HCT116 (cell line): ENCODE measurements around the gene KCNB1. TPM values are rescaled to one million over a fixed set of nuclear protein-coding genes. Genes with fewer than 3 reads are reported as not detected.

ENCODE experiments used
- ATAC-seq: fragments of 200-7000 bp; cut with Tn5 transposase; 2 replicates; pipeline ENCODE4 v1.9.1; 2020; ENCODE audit warnings: mild to moderate bottlenecking, moderate library complexity
- BruUV-seq: library from RNA; stranded (reverse); fragments of 400-500 nt; replicated peaks from 2 replicates; lab custom pipeline; 2021; lab: Mats Ljungman, UMichigan
- CTCF ChIA-PET: fragments of 300-600 bp; sonication (Branson Sonifier 250); formaldehyde crosslinking; loops from one replicate; lab custom pipeline; 2021; ENCODE audit warnings: antibody characterized with exemption; lab: Charles Lee
- POLR2A ChIA-PET: fragments of 300-600, 350-600 bp; sonication (Branson Sonifier 250); formaldehyde crosslinking; loops from one replicate; lab custom pipeline; 2021; ENCODE audit warnings: antibody characterized with exemption; lab: Charles Lee
- RAD21 ChIA-PET, 2 experiments: fragments of 300-600 bp; sonication (Branson Sonifier 250); formaldehyde crosslinking; loops; one replicate each; lab custom pipeline; 2023; ENCODE audit warnings: low total read pairs in 2 of 2; ENCODE audit not compliant: uncharacterized antibody in 2 of 2, unreplicated experiment in 2 of 2, low non-redundant PET in 1 of 2; lab: Charles Lee
- DNase-seq: peaks from one replicate; pipeline ENCODE4 v3.0.0-alpha.2; 2010; ENCODE audit warnings: low read depth, low spot score
- H2AFZ ChIP-seq: fragments of 200-600 bp; shearing (Covaris generic), sonication (generic); 2 replicates; pipeline ENCODE4 v1.6.1; 2017; ENCODE audit warnings: low read depth, mixed run types, mixed read lengths, antibody characterized with exemption, low read length; ENCODE audit not compliant: poor library complexity, severe bottlenecking
- H3K27ac ChIP-seq: 2 replicates; pipeline ENCODE4 v1.5.1; 2012; ENCODE audit warnings: low read depth, low read length
- H3K27me3 ChIP-seq: fragments of 200-600 bp; sonication (generic); 2 replicates; pipeline ENCODE4 v1.6.1; 2016; ENCODE audit warnings: mixed run types, low read length, mixed read lengths; ENCODE audit not compliant: insufficient read depth
- H3K36me3 ChIP-seq, 2 experiments: fragments of 200-500 bp in 1 of 2; fragments of 200-600 bp in 1 of 2; sonication (Bioruptor generic) in 1 of 2; sonication (generic) in 1 of 2; 2 replicates each; pipeline versions ENCODE4 v1.5.1 to v1.6.1; 2014 to 2016; ENCODE audit warnings: low read length in 2 of 2, inconsistent platforms in 1 of 2, mixed read lengths in 1 of 2, mixed run types in 1 of 2; ENCODE audit not compliant: insufficient read depth in 2 of 2, control insufficient read depth in 1 of 2
- H3K4me1 ChIP-seq, 2 experiments: fragments of 200-600 bp in 1 of 2; sonication (generic) in 1 of 2; 2 replicates each; pipeline versions ENCODE4 v1.5.1 to v1.6.1; 2012 to 2017; ENCODE audit warnings: low read length in 2 of 2, inconsistent platforms in 1 of 2, mild to moderate bottlenecking in 1 of 2, mixed read lengths in 1 of 2, mixed run types in 1 of 2, moderate library complexity in 1 of 2; ENCODE audit not compliant: insufficient read depth in 2 of 2, control insufficient read depth in 1 of 2
- H3K4me2 ChIP-seq: fragments of 200-600 bp; sonication (generic); 2 replicates; pipeline ENCODE4 v1.6.1; 2017; ENCODE audit warnings: mixed run types, low read length, mixed read lengths
- H3K4me3 ChIP-seq, 2 experiments: fragments of 200-600 bp in 1 of 2; sonication (generic) in 1 of 2; replicated peaks in 1 of 2; 2 replicates each; pipeline ENCODE4 v1.5.1; 2011 to 2016; ENCODE audit warnings: low read length in 2 of 2, control low read depth in 1 of 2, low read depth in 1 of 2, mild to moderate bottlenecking in 1 of 2, mixed read lengths in 1 of 2, mixed run types in 1 of 2
- H3K79me2 ChIP-seq: fragments of 200-600 bp; sonication (generic); 2 replicates; pipeline ENCODE4 v1.6.1; 2017; ENCODE audit warnings: mild to moderate bottlenecking, mixed run types, low read length, moderate library complexity, mixed read lengths; ENCODE audit not compliant: insufficient read depth
- H3K9ac ChIP-seq: fragments of 200-600 bp; sonication (generic); 2 replicates; pipeline ENCODE4 v1.6.1; 2016; ENCODE audit warnings: low read length, mixed read lengths
- H3K9me2 ChIP-seq: fragments of 200-600 bp; sonication (generic), shearing (Covaris generic); 2 replicates; pipeline ENCODE4 v1.6.1; 2017; ENCODE audit warnings: mixed run types, mild to moderate bottlenecking, moderate library complexity; ENCODE audit not compliant: insufficient read depth
- H3K9me3 ChIP-seq, 2 experiments: fragments of 200-500 bp in 1 of 2; fragments of 200-600 bp in 1 of 2; sonication (Bioruptor generic) in 1 of 2; sonication (generic) in 1 of 2; 2 replicates each; pipeline ENCODE4 v1.6.1; 2014 to 2017; ENCODE audit warnings: low read length in 2 of 2, mixed read lengths in 2 of 2, inconsistent platforms in 1 of 2, low read depth in 1 of 2, mild to moderate bottlenecking in 1 of 2, mixed run types in 1 of 2, moderate library complexity in 1 of 2; ENCODE audit not compliant: control insufficient read depth in 1 of 2, insufficient read depth in 1 of 2
- H4K20me1 ChIP-seq: fragments of 200-600 bp; sonication (generic), shearing (Covaris generic); 2 replicates; pipeline ENCODE4 v1.6.1; 2017; ENCODE audit warnings: mixed run types, mild to moderate bottlenecking, moderate library complexity; ENCODE audit not compliant: insufficient read depth
- ATF3 ChIP-seq: IDR thresholded peaks from 2 replicates; pipeline ENCODE4 v1.6.1; 2012
- CBX3 ChIP-seq: IDR thresholded peaks from 2 replicates; pipeline ENCODE4 v1.6.1; 2012; ENCODE audit warnings: low read depth
- CEBPB ChIP-seq: IDR thresholded peaks from 2 replicates; pipeline ENCODE4 v1.6.1; 2012; ENCODE audit warnings: low read depth
- CTCF ChIP-seq, 3 experiments: fragments of 200-600 bp in 1 of 3; sonication (generic) in 1 of 3; IDR thresholded peaks in 2 of 3; conservative IDR thresholded peaks in 1 of 3; 2 replicates each; pipeline ENCODE4 v1.5.1; 2012 to 2017; ENCODE audit warnings: low read depth in 2 of 3, low read length in 2 of 3, antibody characterized with exemption in 1 of 3, borderline replicate concordance in 1 of 3, control low read depth in 1 of 3, mild to moderate bottlenecking in 1 of 3, mixed read lengths in 1 of 3, mixed run types in 1 of 3, moderate library complexity in 1 of 3; ENCODE audit not compliant: insufficient read depth in 1 of 3
- ELF1 ChIP-seq: IDR thresholded peaks from 2 replicates; pipeline ENCODE4 v1.6.1; 2012; ENCODE audit warnings: low read depth, borderline replicate concordance
- EZH2 ChIP-seq: fragments of 200-600 bp; sonication (generic); IDR thresholded peaks from 2 replicates; pipeline ENCODE4 v1.6.1; 2017; ENCODE audit warnings: antibody characterized with exemption, mixed run types
- FOSL1 ChIP-seq: IDR thresholded peaks from 2 replicates; pipeline ENCODE4 v1.6.1; 2012; ENCODE audit warnings: low read depth
- POLR2A ChIP-seq: IDR thresholded peaks from 2 replicates; pipeline ENCODE4 v1.7.0; 2011; ENCODE audit warnings: borderline replicate concordance; ENCODE audit not compliant: insufficient read depth, insufficient read length; ENCODE audit errors: extremely low read depth
- RAD21 ChIP-seq: IDR thresholded peaks from 2 replicates; pipeline ENCODE4 v1.6.1; 2012; ENCODE audit warnings: low read depth, mild to moderate bottlenecking
- SRF ChIP-seq: IDR thresholded peaks from 2 replicates; pipeline ENCODE4 v1.6.1; 2012; ENCODE audit warnings: low read depth
- TCF7L2 ChIP-seq: IDR thresholded peaks from 2 replicates; pipeline ENCODE4 v1.7.0; 2011; ENCODE audit warnings: borderline replicate concordance, inconsistent platforms; ENCODE audit not compliant: insufficient read depth, insufficient read length; ENCODE audit errors: extremely low read depth
- YY1 ChIP-seq: IDR thresholded peaks from 2 replicates; pipeline ENCODE4 v1.6.1; 2011; ENCODE audit warnings: low read length, low read depth, moderate library complexity, mild to moderate bottlenecking; ENCODE audit not compliant: insufficient replicate concordance; ENCODE audit errors: extremely low read depth
- ZFX ChIP-seq: fragments of 450-650 bp; IDR thresholded peaks from 2 replicates; pipeline ENCODE4 v1.6.1; 2017
- ZNF274 ChIP-seq: fragments of 200-500 bp; sonication (Bioruptor generic); IDR thresholded peaks from 2 replicates; pipeline ENCODE4 v1.6.1; 2014; ENCODE audit warnings: mild to moderate bottlenecking, low read depth, low read length, inconsistent platforms
- intact Hi-C: fragments of 100-400 bp; cut with micrococcal nuclease; formaldehyde crosslinking; loops from 2 replicates; pipeline ENCODE4 v1.10.0; 2022
- total RNA-seq: library from RNA; stranded (reverse); gene quantifications from one replicate; pipeline ENCODE4 v1.2.1, GENCODE V29; 2021; ENCODE audit not compliant: unreplicated experiment

Gene KCNB1
- total RNA-seq, 1 experiment from 2014 or later = 0.79 TPM

GRCh38 chr20:49444553-49444990 is 37.9 kb downstream of the KCNB1 start:
- Histone ChIP-seq H3K9me3 (no peaks in the 10 kb centered on the region), H3K9ac (no peak overlapping the region), H3K4me3 (no peak overlapping the region), H3K4me2 (no peak overlapping the region), H3K27me3 (peaks cover 4% of the 10 kb centered on the region; the same call in 1 of the 2 replicates), H4K20me1 (no peaks in the 10 kb centered on the region), H3K79me2 (no peaks in the 10 kb centered on the region), H3K9me2 (no peaks in the 10 kb centered on the region), H2AFZ (no peak overlapping the region), H3K27ac (no peak overlapping the region), H3K4me1 (peaks cover 0 to 4% of the 10 kb centered on the region in 2 experiments; a peak in 1 of 4 replicates), H3K36me3 (no peaks in the 10 kb centered on the region)
- DNase-seq = no peak
- POLR2A ChIA-PET = interaction anchor here (0.6 kb wide), 1 partner anchor 225 kb away, joined by 5 read pairs; the partner anchor contains the start of gene DDX27
- ATAC-seq = no peak
- no peak for TF ChIP-seq EZH2
- TF ChIP-seq CEBPB = no peak
- TF ChIP-seq ZFX = no peak
- no peak for TF ChIP-seq RAD21
- no peak for TF ChIP-seq POLR2A
- TF ChIP-seq CTCF (IDR thresholded peaks at IDR 0.05 in 2 of 3, conservative IDR thresholded peaks at IDR 0.05 in 1 of 3; ENCODE audit: borderline replicate concordance in 1 of 3, insufficient read depth in 1 of 3, low read depth in 2 of 3, low read length in 2 of 3) = no peak
- no peak for TF ChIP-seq ELF1
- no peak for TF ChIP-seq ZNF274
- no peak for TF ChIP-seq ATF3
- TF ChIP-seq YY1 = no peak
- no peak for TF ChIP-seq SRF
- no peak for TF ChIP-seq FOSL1
- no peak for TF ChIP-seq TCF7L2
- no peak for TF ChIP-seq CBX3
- RAD21 ChIA-PET = no interaction called here
- intact Hi-C loops = no loop called here
- BruUV-seq = no TSS peak
- CTCF ChIA-PET = no interaction called here
